CMK (cell line): ENCODE data around the gene NLGN1.
A peak's percentile ranks its signal among the peaks of the same experiment; 100 is the strongest.
"Not testable (repeated sequence)": the region's sequence is repeated elsewhere in the genome, so short reads cannot be mapped to it uniquely, and the experiment has no call there.

Experiments
- DNase-seq: peaks from one replicate; pipeline ENCODE4 v3.0.0-alpha.2; 2010; ENCODE audit warnings: low read depth

The NLGN1 gene

GRCh38 chr3:173553635-173554280 lies 156.2 kb downstream of the NLGN1 start:
- no peak for DNase-seq

- no peak for DNase-seq
Measured at GRCh38 chr3:173556546-173556945, 159.0 kb downstream of the NLGN1 start.

- no peak for DNase-seq
Measured at GRCh38 chr3:173567997-173568396, 170.5 kb downstream of the NLGN1 start.

- no peak for DNase-seq
Measured at GRCh38 chr3:173568623-173569022, 171.1 kb downstream of the NLGN1 start.

GRCh38 chr3:173583496-173583895 lies 186.0 kb downstream of the NLGN1 start:
- no peak for DNase-seq

- DNase-seq = no peak
Measured at GRCh38 chr3:173584093-173584837, 186.7 kb downstream of the NLGN1 start.

GRCh38 chr3:173584838-173585831 lies 187.6 kb downstream of the NLGN1 start:
- no peak for DNase-seq

- no peak for DNase-seq
Measured at GRCh38 chr3:173586166-173586565, 188.6 kb downstream of the NLGN1 start.

GRCh38 chr3:173587055-173587454 lies 189.5 kb downstream of the NLGN1 start:
- no peak for DNase-seq

GRCh38 chr3:173588556-173588955 lies 191.0 kb downstream of the NLGN1 start:
- no peak for DNase-seq

GRCh38 chr3:173589116-173589515 lies 191.6 kb downstream of the NLGN1 start:
- no peak for DNase-seq

- no peak for DNase-seq
Measured at GRCh38 chr3:173591401-173591800, 193.9 kb downstream of the NLGN1 start.

- not testable (repeated sequence) for DNase-seq
Measured at GRCh38 chr3:173594881-173595280, 197.3 kb downstream of the NLGN1 start.

- no peak for DNase-seq
Measured at GRCh38 chr3:173599673-173600072, 202.1 kb downstream of the NLGN1 start.

- DNase-seq = no peak
Measured at GRCh38 chr3:173614522-173614921, 217.0 kb downstream of the NLGN1 start.

GRCh38 chr3:173615661-173616060 lies 218.1 kb downstream of the NLGN1 start:
- DNase-seq = no peak

GRCh38 chr3:173617490-173617889 lies 219.9 kb downstream of the NLGN1 start:
- no peak for DNase-seq

- DNase-seq = no peak
Measured at GRCh38 chr3:173618148-173618547, 220.6 kb downstream of the NLGN1 start.

- DNase-seq = peak; percentile 31
Measured at GRCh38 chr3:173618703-173619102, 221.2 kb downstream of the NLGN1 start.

GRCh38 chr3:173622166-173622565 lies 224.6 kb downstream of the NLGN1 start:
- no peak for DNase-seq

- DNase-seq = no peak
Measured at GRCh38 chr3:173624086-173624485, 226.5 kb downstream of the NLGN1 start.

GRCh38 chr3:173630849-173631248 lies 233.3 kb downstream of the NLGN1 start:
- no peak for DNase-seq
